ENCODE measurements around the gene SLC22A15. TPM values are rescaled to one million over a fixed set of nuclear protein-coding genes. Genes with fewer than 3 reads are reported as not detected.

Gene SLC22A15
- total RNA-seq, 1 donor from 2014 or later = 4.6 TPM

- intact Hi-C loops (cut with micrococcal nuclease) = loop anchor here (1.0 to 10.0 kb wide), 4 partner anchors 876 to 1949 kb away; partner anchors contain the start of genes GDAP2, MAN1A2, TTF2 and WDR3
- peaks cover 5% of the 10 kb centered on the region for H3K27me3 Mint-ChIP-seq
- H3K27ac Mint-ChIP-seq = peak overlapping the region; percentile 71
- ChIA-PET POLR2A (interaction anchor here (0.8 kb wide), 1 partner anchor 402 kb away, joined by 3 read pairs; no protein-coding TSS in a partner anchor), CTCF (no interaction called here)
- H3K4me3 Mint-ChIP-seq = peak overlapping the region; percentile 82
- no peak for DNase-seq
- no peak for ATAC-seq (ENCODE audit: low read depth)
- peaks cover 16% of the 10 kb centered on the region for H3K4me1 Mint-ChIP-seq
- H3K9me3 Mint-ChIP-seq = no peaks in the 10 kb centered on the region
- TF ChIP-seq CTCF (IDR thresholded peaks at IDR 0.05) = no peak
- H3K36me3 Mint-ChIP-seq (ENCODE audit: low read depth) = no peaks in the 10 kb centered on the region
Observed at GRCh38 chr1:115975569-115976061, 698 bp upstream of the SLC22A15 start.

GRCh38 chr1:115976921-115977498, 697 bp downstream of the SLC22A15 start:
- ATAC-seq (ENCODE audit: low read depth) (peak; percentile 9), DNase-seq (no peak)
- H3K27me3 Mint-ChIP-seq = peaks cover 3% of the 10 kb centered on the region
- intact Hi-C loops (cut with micrococcal nuclease) = loop anchor here (1.0 to 10.0 kb wide), 5 partner anchors 838 to 1948 kb away; partner anchors contain the start of genes GDAP2, MAN1A2, TTF2 and WDR3
- TF ChIP-seq CTCF (IDR thresholded peaks at IDR 0.05) = no peak
- H3K9me3 Mint-ChIP-seq = no peaks in the 10 kb centered on the region
- H3K36me3 Mint-ChIP-seq (ENCODE audit: low read depth) = no peaks in the 10 kb centered on the region
- POLR2A ChIA-PET = no interaction called here
- CTCF ChIA-PET = no interaction called here
- peaks cover 16% of the 10 kb centered on the region for H3K4me1 Mint-ChIP-seq
- peak overlapping the region; percentile 77 for H3K4me3 Mint-ChIP-seq
- peak overlapping the region; percentile 68 for H3K27ac Mint-ChIP-seq

GRCh38 chr1:115977499-115978258, 1.4 kb downstream of the SLC22A15 start:
- DNase-seq (no peak), ATAC-seq (ENCODE audit: low read depth) (no peak)
- Mint-ChIP-seq H3K4me3 (peak overlapping the region; percentile 77), H3K27me3 (peaks cover 3% of the 10 kb centered on the region), H3K36me3 (ENCODE audit: low read depth) (no peaks in the 10 kb centered on the region), H3K4me1 (peaks cover 20% of the 10 kb centered on the region), H3K9me3 (no peaks in the 10 kb centered on the region), H3K27ac (peak overlapping the region; percentile 68)
- intact Hi-C loops (cut with micrococcal nuclease) = loop anchor here (1.0 to 10.0 kb wide), 4 partner anchors 838 to 1947 kb away; partner anchors contain the start of genes GDAP2, MAN1A2, TTF2 and WDR3
- no peak for TF ChIP-seq CTCF (IDR thresholded peaks at IDR 0.05)
- ChIA-PET CTCF (interaction anchor here (0.6 kb wide), 1 partner anchor 168 kb away, joined by 3 read pairs; no protein-coding TSS in a partner anchor), POLR2A (no interaction called here)

GRCh38 chr1:115978292-115978941, 2.1 kb downstream of the SLC22A15 start:
- ATAC-seq (ENCODE audit: low read depth) (no peak), DNase-seq (no peak)
- Mint-ChIP-seq H3K4me1 (peaks cover 21% of the 10 kb centered on the region), H3K27ac (no peak overlapping the region), H3K36me3 (ENCODE audit: low read depth) (no peaks in the 10 kb centered on the region), H3K27me3 (peaks cover 3% of the 10 kb centered on the region), H3K4me3 (no peak overlapping the region), H3K9me3 (no peaks in the 10 kb centered on the region)
- intact Hi-C loops (cut with micrococcal nuclease) = loop anchor here (5.0 to 10.0 kb wide), 3 partner anchors 1084 to 1946 kb away; partner anchors contain the start of genes GDAP2, MAN1A2, TTF2 and WDR3
- ChIA-PET CTCF (no interaction called here), POLR2A (no interaction called here)
- TF ChIP-seq CTCF (IDR thresholded peaks at IDR 0.05) = no peak

Measured in activated B cell treated with CpG ODN at 0.5 μM for 24 hours (primary cell).